GM13976 (cell line): ENCODE measurements around the gene DYNC1H1.

Experiments
- DNase-seq: peaks from one replicate; pipeline ENCODE4 v3.0.0; 2012; ENCODE audit warnings: low spot score
- CTCF ChIP-seq: IDR thresholded peaks from 2 replicates; pipeline ENCODE4 v1.5.1; 2012; ENCODE audit warnings: borderline replicate concordance, mild to moderate bottlenecking; ENCODE audit not compliant: insufficient read depth; ENCODE audit errors: extremely low read depth, missing control alignments, control extremely low read depth
- in situ Hi-C: fragments of 300-500 bp; cut with MboI; formaldehyde crosslinking; loops from one replicate; pipeline ENCODE4 v1.12.0; 2022; ENCODE audit warnings: low sequenced_read_pairs, mixed read lengths, inconsistent platforms; ENCODE audit not compliant: unreplicated experiment

The DYNC1H1 gene

GRCh38 chr14:102086972-102087761, 122.8 kb downstream of the DYNC1H1 start, which contains the start of gene HSP90AA1:
TSS of gene HSP90AA1 (minus strand) at chr14:102087044. CDS start at chr14:102086378, 666 bp downstream.
- in situ Hi-C loops, result no loop called here
- TF ChIP-seq CTCF, result no peak
- DNase-seq, result peak; percentile 97

GRCh38 chr14:102087762-102088011, 123.3 kb downstream of the DYNC1H1 start:
- in situ Hi-C loops, result no loop called here
- DNase-seq, result no peak
- no peak for TF ChIP-seq CTCF

GRCh38 chr14:102088012-102088792, 123.8 kb downstream of the DYNC1H1 start:
- in situ Hi-C loops, result no loop called here
- peak; percentile 67 for DNase-seq
- no peak for TF ChIP-seq CTCF

- in situ Hi-C loops, result no loop called here
- no peak for TF ChIP-seq CTCF
- no peak for DNase-seq
These were observed 125.4 kb downstream of the DYNC1H1 start for GRCh38 chr14:102089621-102090343.

GRCh38 chr14:102090713-102091112, 126.3 kb downstream of the DYNC1H1 start:
- TF ChIP-seq CTCF, result no peak
- in situ Hi-C loops, result no loop called here
- DNase-seq, result no peak

GRCh38 chr14:102092806-102093205, 128.4 kb downstream of the DYNC1H1 start:
- no peak for TF ChIP-seq CTCF
- in situ Hi-C loops, result no loop called here
- no peak for DNase-seq
